Dermis microvascular lymphatic vessel endothelial cell (primary cell): ENCODE results near the gene ANXA2. TPM values are rescaled to one million over a fixed set of nuclear protein-coding genes. Genes with fewer than 3 reads are reported as not detected.
"Not testable (repeated sequence)": the region's sequence is repeated elsewhere in the genome, so short reads cannot be mapped to it uniquely, and the experiment has no call there.

ENCODE experiments used
- DNase-seq, 2 donors: peaks; one replicate each; pipeline versions ENCODE4 v3.0.0 to v3.0.0-alpha.2; 2010; ENCODE audit warnings: low read depth in 2 of 2
- total RNA-seq: library from RNA; depleted of rRNA; stranded (reverse); fragments of >200 nt; gene quantifications from 2 replicates; pipeline ENCODE4 v1.2.1, GENCODE V29; 2014

ANXA2 gene
- total RNA-seq, 1 donor from 2014 or later: 5,034 TPM

- no peak for DNase-seq
Measured at GRCh38 chr15:60344987-60345386, 52.8 kb downstream of the ANXA2 start.

GRCh38 chr15:60344461-60344860 lies 53.3 kb downstream of the ANXA2 start:
- no peak for DNase-seq

GRCh38 chr15:60343221-60343970 lies 54.4 kb downstream of the ANXA2 start:
- DNase-seq: peak in 1 of 2 donors; percentile 61

- DNase-seq: no peak
Measured at GRCh38 chr15:60340207-60340921, 57.4 kb downstream of the ANXA2 start.

- no peak for DNase-seq
Measured at GRCh38 chr15:60339236-60339635, 58.5 kb downstream of the ANXA2 start.

GRCh38 chr15:60338810-60339209 lies 59.0 kb downstream of the ANXA2 start:
- no peak for DNase-seq

- DNase-seq: no peak
Measured at GRCh38 chr15:60337076-60337475, 60.7 kb downstream of the ANXA2 start.

GRCh38 chr15:60335296-60335695 lies 62.5 kb downstream of the ANXA2 start:
- DNase-seq: not testable (repeated sequence)

- DNase-seq: peak in 1 of 2 donors; percentile 50
Measured at GRCh38 chr15:60328852-60329443, 68.8 kb downstream of the ANXA2 start.

GRCh38 chr15:60326824-60327654 lies 70.7 kb downstream of the ANXA2 start:
- DNase-seq: peak; percentile 40 to 58

- DNase-seq: no peak
Measured at GRCh38 chr15:60326343-60326742, 71.4 kb downstream of the ANXA2 start.

- no peak for DNase-seq
Measured at GRCh38 chr15:60325905-60326304, 71.9 kb downstream of the ANXA2 start.

GRCh38 chr15:60324706-60325438 lies 72.9 kb downstream of the ANXA2 start:
- DNase-seq: no peak

- DNase-seq: no peak
Measured at GRCh38 chr15:60323322-60323721, 74.5 kb downstream of the ANXA2 start.

GRCh38 chr15:60320365-60320764 lies 77.4 kb downstream of the ANXA2 start:
- no peak for DNase-seq

GRCh38 chr15:60318216-60318867 lies 79.4 kb downstream of the ANXA2 start:
- DNase-seq: no peak

GRCh38 chr15:60316961-60317360 lies 80.8 kb downstream of the ANXA2 start:
- no peak for DNase-seq

- no peak for DNase-seq
Measured at GRCh38 chr15:60315878-60316277, 81.9 kb downstream of the ANXA2 start.

- DNase-seq: no peak
Measured at GRCh38 chr15:60313906-60314305, 83.9 kb downstream of the ANXA2 start.

GRCh38 chr15:60307034-60307433 lies 90.8 kb downstream of the ANXA2 start:
- no peak for DNase-seq
